ENCODE measurements around the gene GPR108.

- TF ChIP-seq EZH2 (IDR thresholded peaks at IDR 0.05; ENCODE audit: borderline replicate concordance) (no peak), EZH2phosphoT487 (IDR thresholded peaks at IDR 0.05; ENCODE audit: low read depth, severe bottlenecking, unreplicated experiment) (no peak)
- TF ChIP-seq, protein P1, sequence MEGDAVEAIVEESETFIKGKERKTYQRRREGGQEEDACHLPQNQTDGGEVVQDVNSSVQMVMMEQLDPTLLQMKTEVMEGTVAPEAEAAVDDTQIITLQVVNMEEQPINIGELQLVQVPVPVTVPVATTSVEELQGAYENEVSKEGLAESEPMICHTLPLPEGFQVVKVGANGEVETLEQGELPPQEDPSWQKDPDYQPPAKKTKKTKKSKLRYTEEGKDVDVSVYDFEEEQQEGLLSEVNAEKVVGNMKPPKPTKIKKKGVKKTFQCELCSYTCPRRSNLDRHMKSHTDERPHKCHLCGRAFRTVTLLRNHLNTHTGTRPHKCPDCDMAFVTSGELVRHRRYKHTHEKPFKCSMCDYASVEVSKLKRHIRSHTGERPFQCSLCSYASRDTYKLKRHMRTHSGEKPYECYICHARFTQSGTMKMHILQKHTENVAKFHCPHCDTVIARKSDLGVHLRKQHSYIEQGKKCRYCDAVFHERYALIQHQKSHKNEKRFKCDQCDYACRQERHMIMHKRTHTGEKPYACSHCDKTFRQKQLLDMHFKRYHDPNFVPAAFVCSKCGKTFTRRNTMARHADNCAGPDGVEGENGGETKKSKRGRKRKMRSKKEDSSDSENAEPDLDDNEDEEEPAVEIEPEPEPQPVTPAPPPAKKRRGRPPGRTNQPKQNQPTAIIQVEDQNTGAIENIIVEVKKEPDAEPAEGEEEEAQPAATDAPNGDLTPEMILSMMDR (IDR thresholded peaks at IDR 0.05; ENCODE audit: poor library complexity): no peak
Measured at GRCh38 chr19:6776999-6777398, 39.6 kb upstream of the GPR108 start.

All from hepatocyte (in vitro differentiated cells).